GM18498 (cell line): ENCODE data around the gene CALML5.

Source experiments
- ATAC-seq: cut with Tn5 transposase; IDR thresholded peaks from one replicate; pipeline ENCODE4 v1.9.1; 2021; ENCODE audit warnings: mild to moderate bottlenecking, moderate library complexity; ENCODE audit not compliant: unreplicated experiment

CALML5 gene

GRCh38 chr10:5517546-5517945, 18.2 kb upstream of the CALML5 start:
- no peak for ATAC-seq

DNA sequence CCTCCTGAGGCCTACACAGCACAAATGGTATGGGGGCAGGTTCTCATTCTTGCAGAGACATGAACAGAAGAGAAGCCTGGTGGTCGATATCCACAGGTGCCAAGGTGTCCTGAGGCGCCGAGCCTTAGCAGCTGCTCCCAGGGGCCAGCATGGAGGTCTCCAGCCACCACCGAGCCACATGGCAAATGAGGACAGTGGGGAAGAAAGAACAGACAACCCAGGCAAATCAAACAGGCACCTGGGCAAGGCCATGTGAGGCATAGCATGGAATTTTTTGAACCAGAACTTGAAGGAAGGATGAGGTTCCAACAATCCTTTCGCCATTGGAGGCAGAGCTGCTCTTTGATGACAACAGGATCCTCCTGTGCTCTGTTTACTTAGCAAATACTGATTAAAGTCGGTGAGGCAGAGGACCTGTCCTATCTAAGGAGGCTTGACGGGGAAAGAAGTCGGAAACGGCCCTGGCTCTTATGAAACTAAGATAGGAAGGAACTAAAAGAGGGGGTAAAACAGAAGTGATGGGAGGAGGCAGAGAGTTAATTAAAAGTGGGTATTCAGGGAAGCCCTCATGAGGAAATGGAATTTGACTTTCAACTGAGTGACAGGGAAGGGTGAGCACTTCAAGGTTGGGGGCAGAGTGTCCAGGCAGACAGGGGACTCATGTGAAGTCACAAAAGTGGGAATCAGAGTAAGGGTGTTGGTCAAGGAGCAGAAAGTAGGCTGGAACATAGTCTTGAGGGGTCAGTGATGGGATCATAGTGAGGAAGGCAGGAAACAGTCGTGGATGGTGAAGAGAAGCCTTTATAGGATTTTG, 16.8 kb upstream of the CALML5 start:
- ATAC-seq = no peak

GRCh38 chr10:5514226-5514850, 15.0 kb upstream of the CALML5 start:
- no peak for ATAC-seq

DNA sequence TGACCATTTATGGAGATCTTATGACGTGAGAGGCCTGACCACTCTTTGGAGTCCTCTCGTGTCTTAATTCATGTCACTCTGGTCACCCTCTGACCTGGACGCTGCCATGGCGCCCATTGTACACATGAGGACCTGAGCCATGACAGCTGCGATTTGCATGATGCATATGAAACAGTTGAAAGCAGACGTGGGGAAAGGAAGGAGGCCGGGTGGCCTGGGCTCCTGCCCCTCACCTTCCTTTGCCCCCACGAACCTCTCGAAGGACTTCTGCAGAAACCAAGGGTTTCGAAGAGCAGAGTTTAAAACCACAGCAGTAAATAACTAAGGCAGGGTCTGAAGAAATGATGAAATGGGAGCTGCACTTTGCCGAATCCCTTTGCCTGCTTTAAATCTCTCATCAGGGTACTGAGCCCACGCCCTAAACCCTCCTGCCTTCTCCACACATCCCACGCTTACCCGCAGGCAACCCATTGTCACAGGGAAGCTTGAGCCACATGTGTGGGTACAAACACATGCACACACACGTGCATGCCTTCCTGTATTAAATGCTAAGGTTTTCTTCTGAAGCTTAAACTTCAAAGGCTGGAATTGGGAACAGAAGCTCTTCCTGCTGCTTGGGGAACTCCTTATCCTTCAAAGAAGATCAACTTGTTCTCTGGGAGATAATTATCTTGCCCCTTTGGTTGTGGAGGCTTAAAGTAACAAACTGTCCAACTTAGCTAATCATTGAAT, 13.7 kb upstream of the CALML5 start:
- no peak for ATAC-seq

DNA sequence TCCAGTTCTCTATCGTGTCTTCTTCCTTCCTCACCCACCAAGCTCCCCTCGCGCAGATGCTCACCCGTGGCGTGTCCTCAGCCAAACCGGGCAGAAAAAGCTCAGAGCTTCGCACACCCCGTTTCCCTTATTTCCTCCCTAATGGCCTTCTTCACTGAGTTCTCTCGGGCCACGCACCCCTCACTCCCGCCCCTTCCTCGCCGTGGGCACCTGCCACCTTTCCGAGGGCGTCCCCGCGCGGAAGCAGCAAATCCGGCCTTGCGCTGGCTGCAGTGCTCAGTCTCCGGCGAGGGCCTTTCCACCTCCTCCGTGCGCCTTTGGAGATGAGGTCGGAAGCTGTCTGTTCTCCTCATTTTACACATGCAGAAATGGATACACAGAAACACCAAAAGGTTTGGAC, 13.0 kb upstream of the CALML5 start:
- no peak for ATAC-seq

DNA sequence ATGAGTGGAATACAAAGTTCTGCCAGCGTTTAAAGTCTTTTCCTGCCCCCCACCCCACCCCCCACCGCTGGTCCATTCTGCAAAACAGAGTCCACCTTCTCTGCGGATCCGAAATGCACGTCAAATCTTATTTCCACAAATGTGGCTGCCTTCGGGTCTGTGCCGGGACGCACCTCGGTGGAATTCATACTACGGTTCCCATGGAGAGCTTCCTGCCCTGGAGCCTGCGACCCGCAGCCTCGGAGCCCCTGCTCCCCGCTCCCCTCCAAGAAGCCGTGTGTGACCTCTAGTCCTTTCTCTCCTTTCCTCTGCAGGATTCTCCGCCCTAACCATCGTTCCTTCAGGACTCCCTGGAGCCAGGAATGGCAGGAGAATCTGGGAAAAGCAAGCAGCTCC, 12.5 kb upstream of the CALML5 start:
- ATAC-seq = no peak

DNA sequence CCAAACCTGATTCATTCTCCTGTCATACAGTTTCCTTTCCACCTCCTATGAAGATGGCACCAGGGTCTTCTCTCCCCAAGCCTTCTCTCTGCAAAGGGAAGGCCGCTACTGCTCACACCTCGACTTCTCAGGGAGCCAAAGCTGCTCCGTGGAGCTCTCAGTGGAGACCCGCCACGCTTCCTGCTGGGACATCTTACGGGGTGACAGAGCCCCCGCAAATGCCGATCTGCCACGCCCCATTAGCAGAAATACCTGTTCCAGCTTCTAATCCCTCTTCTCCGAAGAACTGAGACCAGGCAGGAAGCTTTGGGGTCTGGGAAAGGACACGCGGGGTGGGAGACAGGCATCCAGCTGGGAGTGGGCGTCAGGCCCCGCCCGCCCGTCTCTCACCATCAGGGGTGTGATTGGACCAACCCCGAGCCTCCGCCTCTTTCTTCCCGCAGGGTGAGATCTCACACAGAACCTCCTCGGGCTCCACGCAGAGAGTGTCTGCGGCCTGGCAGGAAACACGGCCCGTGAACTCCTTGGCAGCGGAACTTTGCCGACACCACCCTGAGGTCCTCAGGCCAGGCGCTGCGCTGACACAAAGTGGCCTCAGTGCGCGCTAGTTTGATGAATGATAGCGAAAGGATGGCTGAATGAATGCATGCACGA, 12.0 kb upstream of the CALML5 start:
- ATAC-seq = no peak

GRCh38 chr10:5510281-5511072, 11.1 kb upstream of the CALML5 start:
- no peak for ATAC-seq

DNA sequence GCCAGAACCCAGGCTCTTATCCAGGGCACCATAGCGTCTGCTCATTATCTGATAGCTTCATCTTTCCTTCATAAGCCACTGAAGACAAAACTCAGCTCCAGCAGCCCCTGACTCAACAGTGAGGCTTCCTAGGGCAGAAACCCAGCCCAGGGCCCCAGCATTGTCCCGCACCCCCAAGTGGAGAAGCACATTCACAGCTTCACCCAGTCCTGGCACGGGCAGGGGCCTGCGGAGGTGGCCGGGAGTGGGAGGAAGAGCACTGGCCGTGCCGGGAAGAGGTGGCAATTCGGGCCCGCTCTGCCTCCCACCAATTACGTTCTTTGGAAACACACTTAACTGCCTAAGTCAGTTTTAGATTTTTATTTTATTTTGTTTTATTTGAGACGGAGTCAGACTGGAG, 10.3 kb upstream of the CALML5 start:
- ATAC-seq = no peak

- ATAC-seq = no peak
Observed at GRCh38 chr10:5509236-5509635, 9.9 kb upstream of the CALML5 start.

DNA sequence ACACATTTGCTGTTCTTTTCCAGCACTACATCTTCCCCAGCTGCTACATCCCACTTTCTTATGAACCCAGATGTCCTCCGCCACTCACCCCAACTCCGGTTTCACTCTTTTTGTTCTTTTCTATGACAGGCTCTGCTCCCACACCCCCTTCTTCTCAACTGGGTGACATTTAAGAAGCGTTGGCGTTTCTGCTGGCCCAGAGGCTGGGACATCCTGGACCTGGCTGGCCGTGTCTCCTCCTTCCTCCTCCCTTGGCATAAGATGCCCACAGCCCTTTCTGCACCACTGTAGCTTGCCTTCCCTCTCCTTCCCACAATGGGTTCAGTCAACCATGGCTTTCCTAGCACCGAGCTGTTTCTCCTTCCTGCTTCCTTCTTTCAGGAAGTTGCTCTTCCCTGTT, 9.4 kb upstream of the CALML5 start:
- ATAC-seq = no peak

GRCh38 chr10:5508161-5508604, 8.8 kb upstream of the CALML5 start:
- ATAC-seq = no peak

- no peak for ATAC-seq
Observed at GRCh38 chr10:5507649-5508131, 8.3 kb upstream of the CALML5 start.

GRCh38 chr10:5506751-5507648, 7.6 kb upstream of the CALML5 start:
- no peak for ATAC-seq

DNA sequence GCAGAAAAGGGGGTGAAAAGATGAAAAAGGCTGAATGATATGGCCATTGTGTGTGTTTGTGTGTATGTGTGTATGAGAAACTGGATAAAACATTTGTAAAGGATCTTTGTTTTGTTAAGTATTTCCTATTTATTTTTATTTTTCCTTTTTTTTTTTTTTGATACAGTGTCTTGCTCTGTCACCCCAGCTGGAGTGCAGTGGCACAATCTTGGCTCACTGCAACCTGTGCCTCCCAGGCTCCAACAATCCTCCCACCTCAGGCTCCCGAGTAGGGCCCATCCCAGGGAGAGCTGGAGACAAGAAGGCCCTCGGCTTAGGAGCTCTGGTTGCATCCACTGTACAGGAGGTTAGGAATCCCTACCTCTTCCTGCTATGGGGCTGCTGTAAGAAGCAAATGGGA, 6.9 kb upstream of the CALML5 start:
- ATAC-seq = no peak

DNA sequence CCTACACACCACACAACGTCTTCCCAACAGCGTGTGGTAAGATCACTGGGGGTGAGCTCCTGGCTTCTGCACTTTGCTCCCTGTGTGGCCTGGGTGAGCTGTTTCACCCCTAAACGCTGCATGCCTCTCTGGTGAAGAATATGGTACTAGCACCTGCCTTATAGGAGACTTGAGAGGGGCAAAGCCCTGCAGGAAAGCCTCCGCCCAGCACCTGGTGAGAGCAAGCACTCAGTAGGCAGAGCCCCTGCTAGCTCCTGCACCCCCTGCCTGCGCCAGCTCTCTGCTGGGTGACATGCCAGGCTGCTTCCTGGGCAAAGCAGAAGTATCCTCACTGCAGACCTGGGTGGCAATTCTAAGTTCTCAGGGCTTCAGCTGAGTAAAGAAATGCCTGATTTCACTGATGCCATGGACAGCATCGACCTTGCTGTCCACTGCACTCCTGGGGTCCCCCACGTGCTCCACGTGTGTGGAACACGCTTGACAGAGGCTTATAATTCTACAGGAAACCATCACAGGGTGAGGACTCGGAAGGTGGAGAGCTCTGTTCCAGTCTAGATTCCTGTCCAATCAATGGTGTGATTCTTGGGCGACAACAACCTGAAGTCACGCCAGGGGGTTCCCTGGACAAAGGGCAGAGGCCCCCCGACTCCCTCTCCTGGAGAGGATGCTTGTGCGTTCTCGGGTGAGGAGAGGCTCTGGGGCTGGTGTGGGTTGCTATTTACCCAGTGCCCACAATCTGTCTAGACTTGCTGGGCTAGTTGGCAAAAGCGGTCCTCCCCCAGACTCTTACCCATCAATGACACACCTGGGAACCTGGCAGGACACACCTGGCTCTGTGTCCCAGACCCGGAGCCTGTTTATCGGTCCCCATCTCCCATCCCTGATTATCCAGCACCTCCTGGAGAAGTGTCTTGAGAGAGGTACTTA, 5.0 kb upstream of the CALML5 start:
- ATAC-seq = no peak

- ATAC-seq = no peak
Observed at GRCh38 chr10:5503477-5503835, 4.1 kb upstream of the CALML5 start.
